ENCODE results near the gene POLL. TPM values are rescaled to one million over a fixed set of nuclear protein-coding genes. Genes with fewer than 3 reads are reported as not detected.

POLL gene
- total and polyA plus RNA-seq, 2 experiments from 2014 or later = 17.3 to 24.3 TPM

DNA sequence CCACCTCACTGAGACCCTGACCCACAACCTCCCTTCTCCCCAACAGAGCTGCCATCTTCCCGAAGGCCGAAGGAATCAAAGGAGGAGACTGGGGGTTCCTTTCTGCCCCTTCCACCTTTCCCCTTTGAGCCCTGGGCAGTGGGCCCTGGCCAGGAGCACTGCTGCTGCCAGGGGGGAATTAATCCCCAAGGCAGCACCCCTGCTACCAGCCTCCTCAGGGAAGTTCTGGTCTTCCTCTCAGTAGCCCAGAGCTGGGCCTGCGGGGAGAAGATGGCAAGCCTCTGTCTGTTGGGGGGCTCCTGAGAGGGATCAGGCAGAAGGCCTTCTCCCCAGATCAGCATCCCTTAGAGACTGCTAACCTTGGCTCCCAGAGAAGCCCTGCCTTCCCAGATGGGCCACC lies 25.6 kb upstream of the POLL start:
- H4K20me1 ChIP-seq (replicated peaks; ENCODE audit: insufficient read depth) = no peaks in the 10 kb centered on the region
- no peak for TF ChIP-seq EZH2 (IDR thresholded peaks at IDR 0.05; ENCODE audit: low read depth, unreplicated experiment)
- no peak for TF ChIP-seq STAT1 (IDR thresholded peaks at IDR 0.05; ENCODE audit: unreplicated experiment)
- TF ChIP-seq JUNB (IDR thresholded peaks at IDR 0.05; ENCODE audit: unreplicated experiment) = no peak
- TF ChIP-seq ZNF331 (CRISPR knock-in tag; IDR thresholded peaks at IDR 0.05; ENCODE audit: low read depth) = no peak
- TF ChIP-seq ZNF114 (CRISPR knock-in tag; IDR thresholded peaks at IDR 0.05) = no peak
- TF ChIP-seq, protein P1, sequence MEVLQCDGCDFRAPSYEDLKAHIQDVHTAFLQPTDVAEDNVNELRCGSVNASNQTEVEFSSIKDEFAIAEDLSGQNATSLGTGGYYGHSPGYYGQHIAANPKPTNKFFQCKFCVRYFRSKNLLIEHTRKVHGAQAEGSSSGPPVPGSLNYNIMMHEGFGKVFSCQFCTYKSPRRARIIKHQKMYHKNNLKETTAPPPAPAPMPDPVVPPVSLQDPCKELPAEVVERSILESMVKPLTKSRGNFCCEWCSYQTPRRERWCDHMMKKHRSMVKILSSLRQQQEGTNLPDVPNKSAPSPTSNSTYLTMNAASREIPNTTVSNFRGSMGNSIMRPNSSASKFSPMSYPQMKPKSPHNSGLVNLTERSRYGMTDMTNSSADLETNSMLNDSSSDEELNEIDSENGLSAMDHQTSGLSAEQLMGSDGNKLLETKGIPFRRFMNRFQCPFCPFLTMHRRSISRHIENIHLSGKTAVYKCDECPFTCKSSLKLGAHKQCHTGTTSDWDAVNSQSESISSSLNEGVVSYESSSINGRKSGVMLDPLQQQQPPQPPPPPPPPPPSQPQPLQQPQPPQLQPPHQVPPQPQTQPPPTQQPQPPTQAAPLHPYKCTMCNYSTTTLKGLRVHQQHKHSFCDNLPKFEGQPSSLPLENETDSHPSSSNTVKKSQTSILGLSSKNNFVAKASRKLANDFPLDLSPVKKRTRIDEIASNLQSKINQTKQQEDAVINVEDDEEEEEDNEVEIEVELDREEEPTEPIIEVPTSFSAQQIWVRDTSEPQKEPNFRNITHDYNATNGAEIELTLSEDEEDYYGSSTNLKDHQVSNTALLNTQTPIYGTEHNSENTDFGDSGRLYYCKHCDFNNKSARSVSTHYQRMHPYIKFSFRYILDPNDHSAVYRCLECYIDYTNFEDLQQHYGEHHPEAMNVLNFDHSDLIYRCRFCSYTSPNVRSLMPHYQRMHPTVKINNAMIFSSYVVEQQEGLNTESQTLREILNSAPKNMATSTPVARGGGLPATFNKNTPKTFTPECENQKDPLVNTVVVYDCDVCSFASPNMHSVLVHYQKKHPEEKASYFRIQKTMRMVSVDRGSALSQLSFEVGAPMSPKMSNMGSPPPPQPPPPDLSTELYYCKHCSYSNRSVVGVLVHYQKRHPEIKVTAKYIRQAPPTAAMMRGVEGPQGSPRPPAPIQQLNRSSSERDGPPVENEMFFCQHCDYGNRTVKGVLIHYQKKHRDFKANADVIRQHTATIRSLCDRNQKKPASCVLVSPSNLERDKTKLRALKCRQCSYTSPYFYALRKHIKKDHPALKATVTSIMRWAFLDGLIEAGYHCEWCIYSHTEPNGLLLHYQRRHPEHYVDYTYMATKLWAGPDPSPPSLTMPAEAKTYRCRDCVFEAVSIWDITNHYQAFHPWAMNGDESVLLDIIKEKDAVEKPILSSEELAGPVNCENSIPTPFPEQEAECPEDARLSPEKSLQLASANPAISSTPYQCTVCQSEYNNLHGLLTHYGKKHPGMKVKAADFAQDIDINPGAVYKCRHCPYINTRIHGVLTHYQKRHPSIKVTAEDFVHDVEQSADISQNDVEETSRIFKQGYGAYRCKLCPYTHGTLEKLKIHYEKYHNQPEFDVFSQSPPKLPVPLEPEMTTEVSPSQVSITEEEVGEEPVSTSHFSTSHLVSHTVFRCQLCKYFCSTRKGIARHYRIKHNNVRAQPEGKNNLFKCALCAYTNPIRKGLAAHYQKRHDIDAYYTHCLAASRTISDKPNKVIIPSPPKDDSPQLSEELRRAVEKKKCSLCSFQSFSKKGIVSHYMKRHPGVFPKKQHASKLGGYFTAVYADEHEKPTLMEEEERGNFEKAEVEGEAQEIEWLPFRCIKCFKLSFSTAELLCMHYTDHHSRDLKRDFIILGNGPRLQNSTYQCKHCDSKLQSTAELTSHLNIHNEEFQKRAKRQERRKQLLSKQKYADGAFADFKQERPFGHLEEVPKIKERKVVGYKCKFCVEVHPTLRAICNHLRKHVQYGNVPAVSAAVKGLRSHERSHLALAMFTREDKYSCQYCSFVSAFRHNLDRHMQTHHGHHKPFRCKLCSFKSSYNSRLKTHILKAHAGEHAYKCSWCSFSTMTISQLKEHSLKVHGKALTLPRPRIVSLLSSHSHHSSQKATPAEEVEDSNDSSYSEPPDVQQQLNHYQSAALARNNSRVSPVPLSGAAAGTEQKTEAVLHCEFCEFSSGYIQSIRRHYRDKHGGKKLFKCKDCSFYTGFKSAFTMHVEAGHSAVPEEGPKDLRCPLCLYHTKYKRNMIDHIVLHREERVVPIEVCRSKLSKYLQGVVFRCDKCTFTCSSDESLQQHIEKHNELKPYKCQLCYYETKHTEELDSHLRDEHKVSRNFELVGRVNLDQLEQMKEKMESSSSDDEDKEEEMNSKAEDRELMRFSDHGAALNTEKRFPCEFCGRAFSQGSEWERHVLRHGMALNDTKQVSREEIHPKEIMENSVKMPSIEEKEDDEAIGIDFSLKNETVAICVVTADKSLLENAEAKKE (CRISPR knock-in tag; IDR thresholded peaks at IDR 0.05) = no peak
- TF ChIP-seq EZH2phosphoT487 (IDR thresholded peaks at IDR 0.05; ENCODE audit: unreplicated experiment) = no peak
- TF ChIP-seq POLR2AphosphoS5 (IDR thresholded peaks at IDR 0.05; ENCODE audit: low read depth) = no peak
- TF ChIP-seq, protein P2, sequence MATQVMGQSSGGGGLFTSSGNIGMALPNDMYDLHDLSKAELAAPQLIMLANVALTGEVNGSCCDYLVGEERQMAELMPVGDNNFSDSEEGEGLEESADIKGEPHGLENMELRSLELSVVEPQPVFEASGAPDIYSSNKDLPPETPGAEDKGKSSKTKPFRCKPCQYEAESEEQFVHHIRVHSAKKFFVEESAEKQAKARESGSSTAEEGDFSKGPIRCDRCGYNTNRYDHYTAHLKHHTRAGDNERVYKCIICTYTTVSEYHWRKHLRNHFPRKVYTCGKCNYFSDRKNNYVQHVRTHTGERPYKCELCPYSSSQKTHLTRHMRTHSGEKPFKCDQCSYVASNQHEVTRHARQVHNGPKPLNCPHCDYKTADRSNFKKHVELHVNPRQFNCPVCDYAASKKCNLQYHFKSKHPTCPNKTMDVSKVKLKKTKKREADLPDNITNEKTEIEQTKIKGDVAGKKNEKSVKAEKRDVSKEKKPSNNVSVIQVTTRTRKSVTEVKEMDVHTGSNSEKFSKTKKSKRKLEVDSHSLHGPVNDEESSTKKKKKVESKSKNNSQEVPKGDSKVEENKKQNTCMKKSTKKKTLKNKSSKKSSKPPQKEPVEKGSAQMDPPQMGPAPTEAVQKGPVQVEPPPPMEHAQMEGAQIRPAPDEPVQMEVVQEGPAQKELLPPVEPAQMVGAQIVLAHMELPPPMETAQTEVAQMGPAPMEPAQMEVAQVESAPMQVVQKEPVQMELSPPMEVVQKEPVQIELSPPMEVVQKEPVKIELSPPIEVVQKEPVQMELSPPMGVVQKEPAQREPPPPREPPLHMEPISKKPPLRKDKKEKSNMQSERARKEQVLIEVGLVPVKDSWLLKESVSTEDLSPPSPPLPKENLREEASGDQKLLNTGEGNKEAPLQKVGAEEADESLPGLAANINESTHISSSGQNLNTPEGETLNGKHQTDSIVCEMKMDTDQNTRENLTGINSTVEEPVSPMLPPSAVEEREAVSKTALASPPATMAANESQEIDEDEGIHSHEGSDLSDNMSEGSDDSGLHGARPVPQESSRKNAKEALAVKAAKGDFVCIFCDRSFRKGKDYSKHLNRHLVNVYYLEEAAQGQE (IDR thresholded peaks at IDR 0.05; ENCODE audit: unreplicated experiment) = no peak
- TF ChIP-seq, protein P3, sequence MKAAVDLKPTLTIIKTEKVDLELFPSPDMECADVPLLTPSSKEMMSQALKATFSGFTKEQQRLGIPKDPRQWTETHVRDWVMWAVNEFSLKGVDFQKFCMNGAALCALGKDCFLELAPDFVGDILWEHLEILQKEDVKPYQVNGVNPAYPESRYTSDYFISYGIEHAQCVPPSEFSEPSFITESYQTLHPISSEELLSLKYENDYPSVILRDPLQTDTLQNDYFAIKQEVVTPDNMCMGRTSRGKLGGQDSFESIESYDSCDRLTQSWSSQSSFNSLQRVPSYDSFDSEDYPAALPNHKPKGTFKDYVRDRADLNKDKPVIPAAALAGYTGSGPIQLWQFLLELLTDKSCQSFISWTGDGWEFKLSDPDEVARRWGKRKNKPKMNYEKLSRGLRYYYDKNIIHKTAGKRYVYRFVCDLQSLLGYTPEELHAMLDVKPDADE (IDR thresholded peaks at IDR 0.05) = no peak
- TF ChIP-seq, protein P4, sequence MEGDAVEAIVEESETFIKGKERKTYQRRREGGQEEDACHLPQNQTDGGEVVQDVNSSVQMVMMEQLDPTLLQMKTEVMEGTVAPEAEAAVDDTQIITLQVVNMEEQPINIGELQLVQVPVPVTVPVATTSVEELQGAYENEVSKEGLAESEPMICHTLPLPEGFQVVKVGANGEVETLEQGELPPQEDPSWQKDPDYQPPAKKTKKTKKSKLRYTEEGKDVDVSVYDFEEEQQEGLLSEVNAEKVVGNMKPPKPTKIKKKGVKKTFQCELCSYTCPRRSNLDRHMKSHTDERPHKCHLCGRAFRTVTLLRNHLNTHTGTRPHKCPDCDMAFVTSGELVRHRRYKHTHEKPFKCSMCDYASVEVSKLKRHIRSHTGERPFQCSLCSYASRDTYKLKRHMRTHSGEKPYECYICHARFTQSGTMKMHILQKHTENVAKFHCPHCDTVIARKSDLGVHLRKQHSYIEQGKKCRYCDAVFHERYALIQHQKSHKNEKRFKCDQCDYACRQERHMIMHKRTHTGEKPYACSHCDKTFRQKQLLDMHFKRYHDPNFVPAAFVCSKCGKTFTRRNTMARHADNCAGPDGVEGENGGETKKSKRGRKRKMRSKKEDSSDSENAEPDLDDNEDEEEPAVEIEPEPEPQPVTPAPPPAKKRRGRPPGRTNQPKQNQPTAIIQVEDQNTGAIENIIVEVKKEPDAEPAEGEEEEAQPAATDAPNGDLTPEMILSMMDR (conservative IDR thresholded peaks at IDR 0.05; ENCODE audit: low read depth in 2 of 2) = no peak
- no peak for TF ChIP-seq NANOG (IDR thresholded peaks at IDR 0.05; ENCODE audit: borderline replicate concordance)
- Mint-ChIP-seq H3K9me3 (no peaks in the 10 kb centered on the region), H3K36me3 (ENCODE audit: low read depth) (peaks cover 17% of the 10 kb centered on the region; the same call in 2 of the 3 replicates), H3K27me3 (ENCODE audit: insufficient read depth, low read depth, poor library complexity) (peaks cover 21% of the 10 kb centered on the region), H3K4me3 (no peak overlapping the region), H3K4me1 (peaks cover 36% of the 10 kb centered on the region), H3K27ac (no peak overlapping the region)
- H3K79me2 ChIP-seq (replicated peaks; ENCODE audit: insufficient read depth) = no peaks in the 10 kb centered on the region
- ATAC-seq = no peak
- no peak overlapping the region for H3K27ac ChIP-seq (ENCODE audit: low read depth)
- no peak overlapping the region for H3K4me2 ChIP-seq
- no peak overlapping the region for H3K4me3 ChIP-seq
- no peak overlapping the region for H2AFZ ChIP-seq
- H3F3A ChIP-seq (replicated peaks; ENCODE audit: low read depth) = no peaks in the 10 kb centered on the region
- no peaks in the 10 kb centered on the region for H3K9me2 ChIP-seq (ENCODE audit: insufficient read depth)
- DNase-seq (ENCODE audit: low spot score) = no peak
- H3K27me3 ChIP-seq (ENCODE audit: insufficient read depth) = no peaks in the 10 kb centered on the region
- peaks cover 24% of the 10 kb centered on the region for H3K4me1 ChIP-seq (ENCODE audit: insufficient read depth)
- no peaks in the 10 kb centered on the region for H3K36me3 ChIP-seq (ENCODE audit: insufficient read depth)

Data from GM23338 (cell line).